Gastrocnemius medialis (tissue), 4 donors: ENCODE measurements around the gene PLXNA1.

Source experiments
- CTCF ChIP-seq, 5 experiments: fragments of 450-650 bp in 3 of 5; fragments of 200-600 bp in 2 of 5; sonication (generic) in 2 of 5; IDR thresholded peaks in 4 of 5; conservative IDR thresholded peaks in 1 of 5; 1 replicate in 4 of 5; 2 replicates in 1 of 5; pipeline ENCODE4 v1.5.1; 2016 to 2019; ENCODE audit warnings: antibody characterized with exemption in 5 of 5, mild to moderate bottlenecking in 3 of 5, moderate library complexity in 3 of 5
- POLR2A ChIP-seq, 2 donors: fragments of 450-650 bp; IDR thresholded peaks; one replicate each; pipeline ENCODE4 v1.6.1; 2017; ENCODE audit warnings: antibody characterized with exemption in 2 of 2, mild to moderate bottlenecking in 2 of 2, moderate library complexity in 2 of 2

GRCh38 chr3:126936853-126937425 lies 46.0 kb upstream of the PLXNA1 start:
- TF ChIP-seq CTCF (IDR thresholded peaks at IDR 0.05 in 4 of 5, conservative IDR thresholded peaks at IDR 0.05 in 1 of 5), result no peak
- no peak for TF ChIP-seq POLR2A (IDR thresholded peaks at IDR 0.05)
